Upper lobe of left lung (tissue), 6 donors: Measurements from ENCODE around the gene MYL6B. TPM values are rescaled to one million over a fixed set of nuclear protein-coding genes. Genes with fewer than 3 reads are reported as not detected.

Experiments
- ATAC-seq, 2 donors: fragments of 200-7000 bp; cut with Tn5 transposase; one replicate each; pipeline ENCODE4 v1.9.1; 2022; ENCODE audit warnings: mild to moderate bottlenecking in 2 of 2, moderate library complexity in 2 of 2; ENCODE audit not compliant: low FRiP score in 2 of 2
- DNase-seq, 2 donors: peaks; one replicate each; pipeline ENCODE4 v3.0.0-alpha.2; 2019 to 2020
- H3K27ac ChIP-seq, 4 donors: fragments of 200-600 bp; sonication (generic); one replicate each; pipeline ENCODE4 v1.5.1; 2016 to 2019
- H3K27me3 ChIP-seq, 4 donors: fragments of 200-600 bp; sonication (generic); one replicate each; pipeline ENCODE4 v1.5.1; 2017 to 2019
- H3K36me3 ChIP-seq, 4 donors: fragments of 200-600 bp; sonication (generic); one replicate each; pipeline ENCODE4 v1.5.1; 2016 to 2019
- H3K4me1 ChIP-seq, 4 donors: fragments of 200-600 bp; sonication (generic); one replicate each; pipeline ENCODE4 v1.5.1; 2018 to 2019
- H3K4me3 ChIP-seq, 4 donors: fragments of 200-600 bp; sonication (generic); one replicate each; pipeline ENCODE4 v1.5.1; 2017 to 2019; ENCODE audit warnings: mild to moderate bottlenecking in 2 of 4, moderate library complexity in 1 of 4
- H3K9me3 ChIP-seq, 4 donors: fragments of 200-600 bp; sonication (generic); one replicate each; pipeline ENCODE4 v1.5.1; 2018 to 2019
- EP300 ChIP-seq, 4 donors: sonication (generic); formaldehyde crosslinking; IDR thresholded peaks; one replicate each; pipeline ENCODE4 v1.5.1; 2017; ENCODE audit warnings: antibody characterized with exemption in 4 of 4, control low read depth in 2 of 4
- POLR2A ChIP-seq, 4 donors: fragments of 450-650 bp; IDR thresholded peaks; one replicate each; pipeline ENCODE4 v1.5.1; 2016 to 2017; ENCODE audit warnings: antibody characterized with exemption in 4 of 4, mild to moderate bottlenecking in 2 of 4
- POLR2AphosphoS5 ChIP-seq, 2 donors: sonication (generic); formaldehyde crosslinking; IDR thresholded peaks; one replicate each; pipeline ENCODE4 v1.5.1; 2017; ENCODE audit warnings: antibody characterized with exemption in 2 of 2
- WGBS, 2 donors: methylation state at CpG; one replicate each; pipeline ENCODE4 v1.1.5; 2017 to 2018; 5-methylcytosine and 5-hydroxymethylcytosine counted together
- total RNA-seq, 6 donors: library from RNA; depleted of rRNA in 4 of 6; stranded (reverse); fragments of >200 nt in 4 of 6; gene quantifications; one replicate each; pipeline versions ENCODE4 v1.1.0 to v1.2.1, GENCODE V29; 2016 to 2021
- TF ChIP-seq, protein P1 (sequence below), 6 experiments: fragments of 450-650 bp in 4 of 6; fragments of 200-600 bp in 2 of 6; sonication (generic) in 2 of 6; IDR thresholded peaks; one replicate each; pipeline ENCODE4 v1.5.1; 2016 to 2019; ENCODE audit warnings: antibody characterized with exemption in 6 of 6
- donor health status: DM: no; HTN: no; CAD: no; lungs with moderate emphysema.
- donor health status: DM: no; HTN: yes; CAD: no; lungs with severe emphysema.

MYL6B gene
- total RNA-seq, 6 donors from 2014 or later, result 10.5 to 38.4 (median 29.1) TPM

DNA sequence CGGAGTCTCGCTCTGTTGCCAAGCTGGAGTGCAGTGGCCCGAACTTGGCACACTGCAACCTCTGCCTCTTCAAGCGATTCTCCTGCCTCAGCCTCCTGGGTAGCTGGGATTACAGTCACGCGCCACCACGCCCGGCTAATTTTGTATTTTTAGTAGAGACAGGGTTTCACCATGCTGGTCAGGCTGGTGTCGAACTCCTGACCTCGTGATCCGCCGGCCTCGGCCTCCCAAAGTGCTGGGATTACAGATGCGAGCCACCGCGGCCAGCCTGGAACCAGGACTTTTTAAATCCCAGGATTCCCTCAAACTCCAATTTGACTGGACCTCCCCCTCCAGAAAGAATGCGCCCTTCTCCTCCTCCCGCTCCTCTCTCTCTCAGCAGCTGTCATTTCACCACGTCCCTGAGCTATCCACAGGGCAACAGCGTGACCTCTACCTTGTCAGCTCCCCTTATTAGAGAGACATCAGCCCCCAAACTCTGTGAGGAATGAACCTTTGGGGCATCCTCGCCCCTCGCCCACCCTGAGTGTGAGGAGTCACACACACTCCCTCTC is 22.4 kb upstream of the MYL6B start:
- 61 to 62% methylated on average over 22 of the region's 22 CpGs for WGBS, 2 donors
- Histone ChIP-seq H3K36me3 (peaks cover 18 to 47% (median 41%) of the 10 kb centered on the region in 4 donors), H3K27ac (peak overlapping the region; percentile 84 to 95 (median 90)), H3K27me3 (no peaks in the 10 kb centered on the region), H3K4me3 (peak overlapping the region in 3 of 4 donors; percentile 63 to 94 (median 70)), H3K9me3 (no peaks in the 10 kb centered on the region), H3K4me1 (peaks cover 31 to 49% (median 36%) of the 10 kb centered on the region in 4 donors)
- ATAC-seq (no peak), DNase-seq (no peak)
- no peak for TF ChIP-seq EP300 (IDR thresholded peaks at IDR 0.05)
- TF ChIP-seq, protein P1, sequence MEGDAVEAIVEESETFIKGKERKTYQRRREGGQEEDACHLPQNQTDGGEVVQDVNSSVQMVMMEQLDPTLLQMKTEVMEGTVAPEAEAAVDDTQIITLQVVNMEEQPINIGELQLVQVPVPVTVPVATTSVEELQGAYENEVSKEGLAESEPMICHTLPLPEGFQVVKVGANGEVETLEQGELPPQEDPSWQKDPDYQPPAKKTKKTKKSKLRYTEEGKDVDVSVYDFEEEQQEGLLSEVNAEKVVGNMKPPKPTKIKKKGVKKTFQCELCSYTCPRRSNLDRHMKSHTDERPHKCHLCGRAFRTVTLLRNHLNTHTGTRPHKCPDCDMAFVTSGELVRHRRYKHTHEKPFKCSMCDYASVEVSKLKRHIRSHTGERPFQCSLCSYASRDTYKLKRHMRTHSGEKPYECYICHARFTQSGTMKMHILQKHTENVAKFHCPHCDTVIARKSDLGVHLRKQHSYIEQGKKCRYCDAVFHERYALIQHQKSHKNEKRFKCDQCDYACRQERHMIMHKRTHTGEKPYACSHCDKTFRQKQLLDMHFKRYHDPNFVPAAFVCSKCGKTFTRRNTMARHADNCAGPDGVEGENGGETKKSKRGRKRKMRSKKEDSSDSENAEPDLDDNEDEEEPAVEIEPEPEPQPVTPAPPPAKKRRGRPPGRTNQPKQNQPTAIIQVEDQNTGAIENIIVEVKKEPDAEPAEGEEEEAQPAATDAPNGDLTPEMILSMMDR (IDR thresholded peaks at IDR 0.05), result no peak
- TF ChIP-seq POLR2A (IDR thresholded peaks at IDR 0.05), result no peak
- TF ChIP-seq POLR2AphosphoS5 (IDR thresholded peaks at IDR 0.05), result no peak

DNA sequence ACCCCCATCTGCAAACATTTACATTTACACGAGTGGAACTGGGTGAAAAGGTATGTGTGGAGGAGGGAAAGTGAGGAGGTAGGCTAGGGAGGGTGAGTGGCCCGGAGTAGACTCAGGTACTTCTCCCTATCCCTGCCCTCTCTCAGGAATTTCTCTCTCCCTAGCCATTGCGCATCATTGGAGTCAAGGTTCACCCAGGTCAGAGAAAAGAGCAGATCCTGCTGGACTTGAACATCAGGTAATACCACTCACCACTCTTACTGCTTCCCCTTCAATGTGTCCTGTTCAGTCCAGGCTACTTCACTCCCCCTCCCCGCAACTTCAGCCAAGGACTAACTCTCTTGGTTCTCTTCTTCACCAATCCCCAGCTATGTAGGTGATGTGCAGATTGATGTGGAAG is 21.5 kb upstream of the MYL6B start:
- Histone ChIP-seq H3K36me3 (peaks cover 18 to 55% (median 46%) of the 10 kb centered on the region in 4 donors), H3K9me3 (no peaks in the 10 kb centered on the region), H3K4me1 (peaks cover 22 to 41% (median 29%) of the 10 kb centered on the region in 4 donors), H3K27ac (peak overlapping the region in 1 of 4 donors; percentile 95), H3K4me3 (no peak overlapping the region), H3K27me3 (no peaks in the 10 kb centered on the region)
- ATAC-seq (no peak), DNase-seq (no peak)
- 79 to 95% methylated on average over 4 of the region's 4 CpGs for WGBS, 2 donors
- TF ChIP-seq EP300 (IDR thresholded peaks at IDR 0.05) (no peak), POLR2AphosphoS5 (IDR thresholded peaks at IDR 0.05) (no peak), POLR2A (IDR thresholded peaks at IDR 0.05) (no peak)
- TF ChIP-seq, protein P1 (IDR thresholded peaks at IDR 0.05), result no peak

DNA sequence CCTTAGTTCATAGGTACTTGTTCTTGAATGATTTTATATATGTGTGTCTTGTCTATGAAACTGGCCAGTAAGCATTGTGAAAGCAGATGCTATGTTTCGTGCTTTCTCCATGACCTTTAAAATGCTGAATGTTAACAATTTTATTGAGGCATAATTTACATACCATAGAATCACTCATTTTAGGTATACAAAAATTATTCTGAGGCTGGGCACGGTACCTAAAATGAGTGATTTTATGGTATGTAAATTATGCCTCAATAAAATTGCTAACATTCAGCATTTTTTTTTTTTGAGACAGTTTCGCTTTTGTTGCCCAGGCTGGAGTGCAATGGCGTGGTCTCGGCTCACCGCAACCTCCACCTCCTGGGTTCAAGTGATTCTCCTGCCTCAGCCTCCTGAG is 17.5 kb upstream of the MYL6B start:
- Histone ChIP-seq H3K4me1 (peaks cover 2 to 7% (median 6%) of the 10 kb centered on the region in 4 donors), H3K36me3 (peaks cover 34 to 91% (median 79%) of the 10 kb centered on the region in 4 donors)
- WGBS, 2 donors, result 96 to 97% methylated on average over 6 of the region's 6 CpGs

DNA sequence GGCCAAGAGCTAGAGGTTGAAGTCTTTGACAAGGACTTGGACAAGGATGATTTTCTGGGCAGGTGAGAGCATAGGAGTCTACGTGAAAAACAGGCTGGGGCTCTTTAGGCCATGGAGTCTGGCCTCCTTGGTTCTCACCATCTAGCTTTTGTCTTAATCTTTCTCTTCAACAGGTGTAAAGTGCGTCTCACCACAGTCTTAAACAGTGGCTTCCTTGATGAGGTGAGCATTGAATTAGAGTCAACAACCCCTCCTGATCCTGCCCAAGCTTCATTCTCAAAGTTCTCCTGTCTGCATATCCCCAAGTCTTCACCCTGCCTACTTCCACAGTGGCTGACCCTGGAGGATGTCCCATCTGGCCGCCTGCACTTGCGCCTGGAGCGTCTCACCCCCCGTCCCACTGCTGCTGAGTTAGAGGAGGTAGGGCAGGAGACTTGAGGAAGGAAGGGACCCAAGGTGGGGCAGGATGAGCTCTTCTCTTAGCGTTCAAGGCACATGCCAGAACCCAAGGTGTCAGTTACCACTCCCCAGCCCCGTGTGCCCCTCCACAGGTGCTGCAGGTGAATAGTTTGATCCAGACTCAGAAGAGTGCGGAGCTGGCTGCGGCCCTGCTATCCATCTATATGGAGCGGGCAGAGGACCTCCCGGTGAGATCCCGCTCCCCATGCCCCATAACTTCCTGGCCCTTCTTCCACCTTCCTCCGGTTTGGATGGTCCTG is 14.4 kb upstream of the MYL6B start:
- H3K36me3 ChIP-seq, result peaks cover 29 to 93% (median 76%) of the 10 kb centered on the region in 4 donors
- ATAC-seq (no peak), DNase-seq (no peak)
- H3K4me1 ChIP-seq, result peaks cover 0 to 6% (median 2%) of the 10 kb centered on the region in 4 donors
- TF ChIP-seq POLR2A (IDR thresholded peaks at IDR 0.05) (no peak), POLR2AphosphoS5 (IDR thresholded peaks at IDR 0.05) (no peak), EP300 (IDR thresholded peaks at IDR 0.05) (no peak)
- TF ChIP-seq, protein P1 (IDR thresholded peaks at IDR 0.05), result no peak
- WGBS, 2 donors, result 92 to 93% methylated on average over 12 to 14 of the region's 14 CpGs
- H3K4me3 ChIP-seq, result no peak overlapping the region
- H3K27ac ChIP-seq, result no peak overlapping the region
- no peaks in the 10 kb centered on the region for H3K9me3 ChIP-seq
- H3K27me3 ChIP-seq, result no peaks in the 10 kb centered on the region

More for the DNA sequence above, 17.5 kb upstream of the MYL6B start:
- no peak overlapping the region for H3K4me3 ChIP-seq
- no peak overlapping the region for H3K27ac ChIP-seq
- H3K9me3 ChIP-seq, result no peaks in the 10 kb centered on the region
- TF ChIP-seq POLR2A (IDR thresholded peaks at IDR 0.05) (no peak), EP300 (IDR thresholded peaks at IDR 0.05) (no peak), POLR2AphosphoS5 (IDR thresholded peaks at IDR 0.05) (no peak)
- TF ChIP-seq, protein P1 (IDR thresholded peaks at IDR 0.05), result no peak
- no peak for ATAC-seq
- DNase-seq, result no peak
- no peaks in the 10 kb centered on the region for H3K27me3 ChIP-seq
